Cardiac muscle cell (in vitro differentiated cells and primary cell): ENCODE measurements around the gene HDAC4. TPM values are rescaled to one million over a fixed set of nuclear protein-coding genes. Genes with fewer than 3 reads are reported as not detected.
A peak's percentile ranks its signal among the peaks of the same experiment; 100 is the strongest.

Experiments used
- DNase-seq, 2 donors: peaks; one replicate each; pipeline versions ENCODE4 v3.0.0 to v3.0.0-alpha.2; 2010 to 2017; ENCODE audit warnings: low read depth in 1 of 2, low spot score in 1 of 2
- H3K27ac ChIP-seq: fragments of 200-600 bp; sonication (generic); 2 replicates; pipeline ENCODE4 v1.5.1; 2016
- H3K27me3 ChIP-seq: fragments of 200-600 bp; sonication (generic); 2 replicates; pipeline ENCODE4 v1.6.0; 2016; ENCODE audit warnings: control low read depth
- H3K36me3 ChIP-seq: fragments of 200-600 bp; sonication (generic); 2 replicates; pipeline ENCODE4 v1.5.1; 2016; ENCODE audit warnings: control low read depth
- H3K4me1 ChIP-seq: fragments of 200-600 bp; sonication (generic); 2 replicates; pipeline ENCODE4 v1.8.1; 2017; ENCODE audit warnings: low read depth, mild to moderate bottlenecking, mixed run types
- H3K4me3 ChIP-seq: fragments of 200-600 bp; sonication (generic); 2 replicates; pipeline ENCODE4 v1.5.1; 2016; ENCODE audit warnings: mild to moderate bottlenecking
- H3K9me3 ChIP-seq: fragments of 200-600 bp; sonication (generic); 2 replicates; pipeline ENCODE4 v1.5.1; 2017; ENCODE audit warnings: low read depth, mild to moderate bottlenecking, control low read depth
- CTCF ChIP-seq: IDR thresholded peaks from 2 replicates; pipeline ENCODE4 v1.5.1; 2012; ENCODE audit warnings: low read depth, mild to moderate bottlenecking, low read length
- polyA plus RNA-seq: library from polyadenylated mRNA; unstranded; fragments of >200 nt; fragmentation: Nextera tagmentation; extraction: Ambion mirVana; gene quantifications from 2 replicates; pipeline ENCODE4 v1.2.1, GENCODE V29; 2016
- total RNA-seq: library from RNA; depleted of rRNA; stranded (reverse); fragments of >200 nt; gene quantifications from 2 replicates; pipeline ENCODE4 v1.2.3, GENCODE V29; 2016

Gene HDAC4
- total and polyA plus RNA-seq, 2 experiments from 2014 or later, result 7.0 to 41.6 TPM

GRCh38 chr2:239250216-239251081, 150.4 kb downstream of the HDAC4 start:
- no peak overlapping the region for H3K4me3 ChIP-seq
- H3K36me3 ChIP-seq, result no peaks in the 10 kb centered on the region
- no peak for DNase-seq
- H3K27me3 ChIP-seq, result no peaks in the 10 kb centered on the region
- no peaks in the 10 kb centered on the region for H3K9me3 ChIP-seq
- H3K4me1 ChIP-seq, result peaks cover 7% of the 10 kb centered on the region
- no peak overlapping the region for H3K27ac ChIP-seq
- TF ChIP-seq CTCF, result no peak

- H3K27ac ChIP-seq, result no peak overlapping the region
- H3K4me3 ChIP-seq, result no peak overlapping the region
- H3K9me3 ChIP-seq, result no peaks in the 10 kb centered on the region
- H3K4me1 ChIP-seq, result peaks cover 7% of the 10 kb centered on the region
- H3K27me3 ChIP-seq, result no peaks in the 10 kb centered on the region
- no peaks in the 10 kb centered on the region for H3K36me3 ChIP-seq
- no peak for TF ChIP-seq CTCF
- DNase-seq, result peak in 1 of 2 donors; percentile 84
Measured at GRCh38 chr2:239249776-239250175, 151.0 kb downstream of the HDAC4 start.

- no peak for DNase-seq
- Histone ChIP-seq H3K9me3 (no peaks in the 10 kb centered on the region), H3K27ac (no peak overlapping the region), H3K27me3 (no peaks in the 10 kb centered on the region), H3K36me3 (no peaks in the 10 kb centered on the region), H3K4me1 (peaks cover 7% of the 10 kb centered on the region), H3K4me3 (no peak overlapping the region)
- no peak for TF ChIP-seq CTCF
Measured at GRCh38 chr2:239249048-239249447, 151.8 kb downstream of the HDAC4 start.

- Histone ChIP-seq H3K4me3 (no peak overlapping the region), H3K36me3 (no peaks in the 10 kb centered on the region), H3K27me3 (no peaks in the 10 kb centered on the region), H3K4me1 (peaks cover 7% of the 10 kb centered on the region), H3K27ac (no peak overlapping the region), H3K9me3 (no peaks in the 10 kb centered on the region)
- TF ChIP-seq CTCF, result no peak
- no peak for DNase-seq
Measured at GRCh38 chr2:239247401-239248245, 153.2 kb downstream of the HDAC4 start.

GRCh38 chr2:239246723-239247122, 154.1 kb downstream of the HDAC4 start:
- DNase-seq, result no peak
- no peaks in the 10 kb centered on the region for H3K9me3 ChIP-seq
- no peak for TF ChIP-seq CTCF
- H3K4me1 ChIP-seq, result peaks cover 3% of the 10 kb centered on the region
- no peak overlapping the region for H3K4me3 ChIP-seq
- no peaks in the 10 kb centered on the region for H3K36me3 ChIP-seq
- no peaks in the 10 kb centered on the region for H3K27me3 ChIP-seq
- no peak overlapping the region for H3K27ac ChIP-seq
